ENCODE results near the gene SAAL1.

SAAL1 gene

DNA sequence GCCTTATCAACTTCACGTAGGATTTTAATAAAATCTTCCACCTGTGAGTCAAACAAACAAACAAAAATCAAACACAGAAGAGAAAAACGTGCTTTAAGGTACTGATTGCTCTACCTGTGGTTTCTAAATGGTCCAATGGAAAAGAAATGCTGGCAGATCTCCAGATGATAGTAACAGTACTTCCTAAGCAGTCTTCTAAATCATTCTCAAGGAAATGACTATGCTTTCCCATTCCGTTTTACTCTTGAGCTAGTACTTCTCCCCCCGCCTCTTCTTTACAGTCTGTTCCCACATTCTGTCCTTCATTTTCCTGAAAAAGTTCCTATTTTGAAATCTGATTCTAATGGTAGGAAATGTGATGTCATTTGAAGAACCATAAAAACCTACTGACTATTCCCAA, 25.4 kb downstream of the SAAL1 start:
- no peak for DNase-seq

DNA sequence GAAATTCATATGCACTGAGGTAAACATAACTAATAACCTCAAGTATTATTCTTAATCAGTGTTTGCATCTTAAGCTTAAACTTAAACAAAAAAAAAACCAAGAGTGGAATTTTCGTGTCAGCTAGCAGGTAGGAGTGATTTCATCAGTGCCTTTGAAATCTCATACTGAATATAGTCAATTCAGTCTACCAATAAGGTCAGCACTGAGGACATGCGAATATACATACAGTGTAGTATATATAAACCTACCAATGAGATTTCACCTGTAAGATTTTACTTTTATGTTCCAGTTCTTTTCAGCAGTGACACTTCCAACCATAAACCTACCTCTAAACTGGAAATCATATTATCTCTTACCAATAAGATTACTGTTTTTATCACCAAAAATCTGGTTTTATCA, 27.0 kb downstream of the SAAL1 start:
- DNase-seq, result no peak

DNA sequence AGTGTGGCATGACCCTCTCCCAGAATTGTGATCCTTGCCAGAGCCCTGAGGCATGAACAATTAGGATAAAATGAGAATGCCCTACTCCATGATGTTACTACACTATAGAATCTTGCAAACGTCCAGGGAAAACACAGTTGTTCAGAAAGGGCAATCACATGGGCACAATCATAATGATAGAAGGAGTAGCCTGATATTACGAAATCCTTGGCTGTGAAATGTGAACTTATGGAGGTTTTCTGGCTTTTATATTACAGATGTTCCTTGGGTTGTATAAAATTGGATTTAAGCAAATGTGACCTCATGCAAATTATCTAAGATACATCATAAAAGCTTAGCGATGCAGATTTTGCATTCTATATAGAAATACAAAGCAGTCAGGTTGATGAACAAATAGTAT, 30.4 kb downstream of the SAAL1 start:
- no peak for DNase-seq

GRCh38 chr11:18071098-18071705, 34.7 kb downstream of the SAAL1 start:
- no peak for DNase-seq

- DNase-seq, result no peak
Observed at GRCh38 chr11:18067372-18067771, 38.5 kb downstream of the SAAL1 start.

DNA sequence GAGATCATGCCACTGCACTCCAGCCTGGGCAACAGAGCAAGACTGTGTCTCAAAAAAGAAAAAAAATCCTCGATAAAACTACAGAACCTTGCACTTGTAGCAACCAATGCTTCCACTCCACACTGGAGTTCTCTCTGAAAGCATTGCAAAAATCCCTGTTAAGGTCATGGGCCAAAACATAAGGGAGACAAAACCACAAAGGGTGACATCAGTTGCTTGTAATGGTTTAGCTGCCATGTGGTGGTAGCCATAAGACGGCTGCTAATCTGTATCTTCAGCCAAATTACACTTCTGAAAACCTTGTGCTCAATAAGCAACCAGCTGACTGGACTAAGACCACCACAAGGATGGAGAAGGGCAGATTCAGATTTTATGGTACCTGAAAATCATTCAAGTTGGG, 39.3 kb downstream of the SAAL1 start:
- no peak for DNase-seq

GRCh38 chr11:18065572-18065971, 40.3 kb downstream of the SAAL1 start:
- no peak for DNase-seq

GRCh38 chr11:18064450-18065054, 41.3 kb downstream of the SAAL1 start:
- DNase-seq, result no peak

DNA sequence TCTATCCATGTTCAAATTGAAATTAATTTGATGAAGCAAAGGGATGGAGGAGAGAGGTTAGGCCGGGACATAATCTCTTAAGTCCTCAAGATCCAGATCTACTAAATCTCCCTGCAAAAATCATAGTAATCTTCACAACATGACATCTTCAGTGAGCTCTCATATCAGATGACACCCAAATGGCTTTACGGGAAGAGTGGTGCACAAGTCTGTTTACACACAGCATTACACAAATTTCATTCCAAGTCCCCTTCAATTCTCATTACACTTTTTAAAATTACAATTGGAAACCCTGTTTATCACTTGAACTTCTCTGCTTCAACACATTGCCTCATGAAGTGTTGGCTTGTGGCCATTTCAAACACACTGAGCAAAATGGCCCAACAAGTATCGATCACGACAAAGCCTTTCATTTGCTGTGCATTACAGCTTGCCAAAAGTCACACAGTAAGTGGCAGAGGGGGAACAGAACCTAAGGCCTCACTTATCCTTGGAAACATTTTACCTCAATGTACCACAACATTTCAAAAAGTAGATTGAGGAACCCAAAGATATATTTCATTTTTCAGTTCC, 41.9 kb downstream of the SAAL1 start:
- no peak for DNase-seq

GRCh38 chr11:18063125-18063524, 42.8 kb downstream of the SAAL1 start:
- no peak for DNase-seq

- no peak for DNase-seq
Observed at GRCh38 chr11:18061351-18061750, 44.5 kb downstream of the SAAL1 start.

DNA sequence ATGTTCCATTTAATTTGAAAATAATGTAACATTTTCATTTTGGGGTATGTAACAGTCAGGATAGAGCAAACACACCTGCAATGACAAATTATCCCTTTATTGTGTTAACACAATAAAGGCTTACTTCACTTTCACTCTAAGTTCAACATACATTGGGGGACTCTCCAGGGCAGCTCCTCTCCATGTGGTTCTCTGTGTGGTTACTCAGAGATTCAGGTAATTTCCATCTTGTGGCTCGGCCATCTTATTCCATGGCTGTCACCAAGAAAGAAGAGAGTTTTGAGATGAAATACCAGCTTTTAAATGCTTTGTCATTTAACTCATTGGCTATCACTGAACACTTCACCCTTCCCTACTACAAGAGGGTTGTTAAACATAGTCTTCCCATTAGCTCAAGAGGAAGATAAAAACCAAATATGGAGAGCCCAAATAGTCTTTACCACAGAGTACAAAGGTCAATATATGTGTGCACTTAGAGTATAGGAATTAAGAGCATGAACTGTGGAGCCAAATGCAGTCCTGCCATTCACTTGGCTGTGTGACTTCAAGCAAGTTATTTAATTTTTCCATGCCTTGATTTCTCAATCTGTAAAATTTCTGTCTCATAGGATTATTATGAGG, 49.2 kb downstream of the SAAL1 start:
- no peak for DNase-seq

- no peak for DNase-seq
Observed at GRCh38 chr11:18054511-18055103, 51.3 kb downstream of the SAAL1 start.

DNA sequence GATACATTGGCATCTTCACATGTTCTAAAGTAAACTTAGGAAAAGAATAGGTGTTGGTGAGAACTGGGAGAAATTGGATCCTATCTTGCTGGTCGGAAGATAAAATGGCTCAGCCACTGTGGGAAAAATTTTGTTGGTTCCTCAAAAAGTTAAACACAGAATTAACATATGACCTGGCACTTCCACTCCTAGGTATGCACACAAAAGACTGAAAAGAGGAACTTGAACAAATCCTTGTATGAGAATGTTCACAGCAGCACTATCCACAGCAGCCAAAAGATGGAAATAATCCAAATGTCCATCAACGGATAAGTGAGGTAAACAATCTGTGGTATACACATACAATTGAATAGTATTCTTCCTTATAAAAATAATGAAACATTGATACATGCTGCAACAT, 55.0 kb downstream of the SAAL1 start:
- no peak for DNase-seq

DNA sequence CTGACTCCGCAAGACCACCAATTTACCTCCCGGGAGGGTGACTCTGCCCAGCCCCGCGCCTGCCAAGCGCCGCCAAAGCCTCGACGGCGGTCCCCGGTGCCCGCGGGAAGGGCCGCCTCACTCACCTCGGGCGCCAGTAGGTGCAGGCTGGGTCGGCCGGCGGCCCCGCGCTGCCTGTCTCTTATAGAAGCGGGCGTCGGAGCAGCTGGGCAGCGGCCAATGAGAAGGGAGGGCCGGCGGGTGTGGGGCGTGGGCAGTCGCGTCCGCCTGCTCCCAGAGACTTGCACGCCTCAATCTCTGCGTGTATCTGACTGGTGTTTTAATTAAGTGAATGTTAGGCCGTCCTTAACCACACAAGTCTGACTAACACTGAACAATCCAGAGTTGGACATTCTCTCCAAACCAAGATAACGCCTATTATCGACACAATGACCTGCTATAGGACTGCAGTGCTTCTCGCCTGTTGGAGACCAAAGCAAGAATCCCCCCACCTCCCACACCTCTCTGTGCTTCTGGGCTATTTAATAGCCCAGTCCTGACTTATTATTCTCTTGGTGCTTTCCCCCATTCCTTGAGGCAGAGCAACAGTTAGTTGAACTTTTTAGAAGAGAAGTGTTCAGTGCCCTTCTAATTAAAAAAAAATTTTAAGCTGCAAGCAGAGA, 59.6 kb downstream of the SAAL1 start, which contains the start of gene TPH1:
Gene TPH1 (minus strand): TSS at position 154 of the 662 bp plus-strand sequence. CDS start 5,507 bp downstream, outside the sequence.
- no peak for DNase-seq

DNA sequence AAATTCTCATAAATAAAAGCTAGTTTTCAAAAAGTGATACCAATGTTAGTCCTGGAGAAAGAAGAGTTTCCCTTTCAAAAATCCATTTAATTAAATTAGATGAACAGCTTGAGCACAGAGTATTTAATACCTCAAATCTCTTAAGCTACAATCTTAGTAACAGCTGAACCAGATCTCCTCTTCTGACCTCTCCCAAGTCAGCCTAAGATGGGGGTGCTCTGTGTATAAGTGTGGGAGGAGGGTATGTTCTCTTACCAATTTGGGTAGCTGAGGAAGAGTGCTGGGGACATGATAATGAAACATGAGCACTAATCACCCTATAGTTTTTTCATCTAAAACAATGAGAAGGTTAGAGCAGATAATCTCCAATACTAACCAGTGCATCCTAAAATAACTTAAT, 69.4 kb downstream of the SAAL1 start:
- no peak for DNase-seq

Measured in CD4-positive, alpha-beta T cell treated with Interleukin-1 beta for 1 hour (primary cell).